ENCODE data around the gene VPS37B.

DNA sequence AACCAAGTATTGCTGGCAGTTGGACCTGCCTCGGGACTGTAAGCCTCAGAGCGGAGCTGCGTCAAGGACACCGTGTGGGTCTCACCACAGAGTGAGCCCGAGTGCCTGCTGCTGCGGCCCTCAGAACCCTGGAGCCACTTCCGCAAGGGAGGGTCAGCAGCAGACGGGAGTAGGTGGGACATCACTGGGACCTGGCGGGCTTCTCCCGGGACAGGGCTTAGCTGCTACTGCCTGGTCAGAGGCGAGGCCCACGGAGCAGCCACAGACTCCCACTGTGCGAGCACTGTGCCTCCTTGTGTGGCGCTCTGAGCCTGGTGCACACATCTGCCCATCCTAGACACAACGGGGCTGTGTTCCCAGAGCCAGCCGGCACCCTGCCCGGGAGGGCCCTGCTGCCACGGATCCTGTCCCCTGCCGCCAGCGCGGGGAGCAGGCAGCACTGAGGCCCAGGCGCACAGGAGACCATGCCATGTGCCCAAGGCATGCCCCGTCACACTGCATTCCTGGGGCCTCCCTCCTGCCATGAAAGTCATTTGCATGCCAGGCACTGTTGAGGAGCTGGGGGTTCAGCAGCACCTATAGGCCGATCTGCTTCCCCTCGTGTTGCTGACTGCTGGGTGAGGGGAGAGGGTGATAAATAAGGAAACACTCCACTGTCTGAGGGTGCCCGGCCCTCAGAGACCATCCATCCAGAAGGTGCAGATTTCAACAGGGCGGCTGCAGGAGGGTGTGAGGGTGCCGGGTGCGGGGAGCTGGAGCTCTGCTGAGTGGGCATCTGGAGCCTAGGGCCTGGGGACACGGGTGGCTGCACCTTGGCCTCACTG is 50.7 kb downstream of the VPS37B start:
- TF ChIP-seq, protein P1, sequence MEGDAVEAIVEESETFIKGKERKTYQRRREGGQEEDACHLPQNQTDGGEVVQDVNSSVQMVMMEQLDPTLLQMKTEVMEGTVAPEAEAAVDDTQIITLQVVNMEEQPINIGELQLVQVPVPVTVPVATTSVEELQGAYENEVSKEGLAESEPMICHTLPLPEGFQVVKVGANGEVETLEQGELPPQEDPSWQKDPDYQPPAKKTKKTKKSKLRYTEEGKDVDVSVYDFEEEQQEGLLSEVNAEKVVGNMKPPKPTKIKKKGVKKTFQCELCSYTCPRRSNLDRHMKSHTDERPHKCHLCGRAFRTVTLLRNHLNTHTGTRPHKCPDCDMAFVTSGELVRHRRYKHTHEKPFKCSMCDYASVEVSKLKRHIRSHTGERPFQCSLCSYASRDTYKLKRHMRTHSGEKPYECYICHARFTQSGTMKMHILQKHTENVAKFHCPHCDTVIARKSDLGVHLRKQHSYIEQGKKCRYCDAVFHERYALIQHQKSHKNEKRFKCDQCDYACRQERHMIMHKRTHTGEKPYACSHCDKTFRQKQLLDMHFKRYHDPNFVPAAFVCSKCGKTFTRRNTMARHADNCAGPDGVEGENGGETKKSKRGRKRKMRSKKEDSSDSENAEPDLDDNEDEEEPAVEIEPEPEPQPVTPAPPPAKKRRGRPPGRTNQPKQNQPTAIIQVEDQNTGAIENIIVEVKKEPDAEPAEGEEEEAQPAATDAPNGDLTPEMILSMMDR (IDR thresholded peaks at IDR 0.05): no peak
- no peak for TF ChIP-seq POLR2A (IDR thresholded peaks at IDR 0.05)
